ENCODE measurements around the gene TACC3.
"Not testable (repeated sequence)": the region's sequence is repeated elsewhere in the genome, so short reads cannot be mapped to it uniquely, and the experiment has no call there.

The TACC3 gene

GRCh38 chr4:1693131-1693896, 28.0 kb upstream of the TACC3 start:
- no peaks in the 10 kb centered on the region for H3K9me3 ChIP-seq
- H3K27ac ChIP-seq: peak overlapping the region; percentile 28
- peak; percentile 97 for TF ChIP-seq CTCF (IDR thresholded peaks at IDR 0.05)
- H3K4me3 ChIP-seq (ENCODE audit: low read depth in 1 of 2, low read length in 1 of 2): no peak overlapping the region
- no peaks in the 10 kb centered on the region for H3K27me3 ChIP-seq
- H3K4me1 ChIP-seq (ENCODE audit: control insufficient read depth in 1 of 2, insufficient read depth in 1 of 2, low read depth in 1 of 2, low read length in 1 of 2): peaks cover 10 to 12% of the 10 kb centered on the region in 2 experiments
- peaks cover 35% of the 10 kb centered on the region for H3K36me3 ChIP-seq

- Histone ChIP-seq H3K27me3 (no peaks in the 10 kb centered on the region), H3K4me3 (ENCODE audit: low read depth in 1 of 2, low read length in 1 of 2) (no peak overlapping the region), H3K27ac (no peak overlapping the region), H3K4me1 (ENCODE audit: control insufficient read depth in 1 of 2, insufficient read depth in 1 of 2, low read depth in 1 of 2, low read length in 1 of 2) (peaks cover 20 to 25% of the 10 kb centered on the region in 2 experiments), H3K36me3 (peaks cover 36% of the 10 kb centered on the region), H3K9me3 (no peaks in the 10 kb centered on the region)
- TF ChIP-seq CTCF (IDR thresholded peaks at IDR 0.05): no peak
These were observed 25.4 kb upstream of the TACC3 start for GRCh38 chr4:1695913-1696312.

- not testable (repeated sequence) for H3K36me3 ChIP-seq
These were observed 19.6 kb upstream of the TACC3 start for GRCh38 chr4:1701671-1702070.

GRCh38 chr4:1703867-1704266, 17.5 kb upstream of the TACC3 start:
- no peak for TF ChIP-seq CTCF (IDR thresholded peaks at IDR 0.05)
- Histone ChIP-seq H3K9me3 (no peaks in the 10 kb centered on the region), H3K4me1 (ENCODE audit: control insufficient read depth in 1 of 2, insufficient read depth in 1 of 2, low read depth in 1 of 2, low read length in 1 of 2) (peaks cover 25 to 29% of the 10 kb centered on the region in 2 experiments), H3K27me3 (no peaks in the 10 kb centered on the region), H3K36me3 (peaks cover 5% of the 10 kb centered on the region), H3K27ac (peak overlapping the region; percentile 35), H3K4me3 (ENCODE audit: low read depth in 1 of 2, low read length in 1 of 2) (no peak overlapping the region)

More at GRCh38 chr4:1701671-1702070, 19.6 kb upstream of the TACC3 start:
- H3K27ac ChIP-seq: peak overlapping the region; percentile 78
- H3K27me3 ChIP-seq, H3K9me3 ChIP-seq: not testable (repeated sequence)
- H3K4me1 ChIP-seq (ENCODE audit: control insufficient read depth in 1 of 2, insufficient read depth in 1 of 2, low read depth in 1 of 2, low read length in 1 of 2): peaks cover 25 to 29% of the 10 kb centered on the region in 2 experiments
- peak overlapping the region; percentile 33 to 49 for H3K4me3 ChIP-seq (ENCODE audit: low read depth in 1 of 2, low read length in 1 of 2)

- Histone ChIP-seq H3K9me3 (no peaks in the 10 kb centered on the region), H3K4me3 (ENCODE audit: low read depth in 1 of 2, low read length in 1 of 2) (no peak overlapping the region), H3K27me3 (no peaks in the 10 kb centered on the region), H3K4me1 (ENCODE audit: control insufficient read depth in 1 of 2, insufficient read depth in 1 of 2, low read depth in 1 of 2, low read length in 1 of 2) (peaks cover 20 to 22% of the 10 kb centered on the region in 2 experiments), H3K36me3 (peaks cover 4% of the 10 kb centered on the region), H3K27ac (no peak overlapping the region)
- TF ChIP-seq CTCF (IDR thresholded peaks at IDR 0.05): no peak
These were observed 15.6 kb upstream of the TACC3 start for GRCh38 chr4:1705732-1706131.

GRCh38 chr4:1706358-1706757, 15.0 kb upstream of the TACC3 start:
- Histone ChIP-seq H3K9me3 (no peaks in the 10 kb centered on the region), H3K27ac (no peak overlapping the region), H3K36me3 (peaks cover 4% of the 10 kb centered on the region), H3K4me1 (ENCODE audit: control insufficient read depth in 1 of 2, insufficient read depth in 1 of 2, low read depth in 1 of 2, low read length in 1 of 2) (peaks cover 20 to 22% of the 10 kb centered on the region in 2 experiments), H3K27me3 (no peaks in the 10 kb centered on the region), H3K4me3 (ENCODE audit: low read depth in 1 of 2, low read length in 1 of 2) (no peak overlapping the region)
- TF ChIP-seq CTCF (IDR thresholded peaks at IDR 0.05): no peak

Data from neutrophil (primary cell).